HG02763 (cell line): ENCODE results near the gene PTPRR.
"Not testable (repeated sequence)": the region's sequence is repeated elsewhere in the genome, so short reads cannot be mapped to it uniquely, and the experiment has no call there.

Source experiments
- ATAC-seq: cut with Tn5 transposase; IDR thresholded peaks from one replicate; pipeline ENCODE4 v1.9.1; 2021; ENCODE audit warnings: mild to moderate bottlenecking, moderate library complexity; ENCODE audit not compliant: unreplicated experiment

PTPRR gene

DNA sequence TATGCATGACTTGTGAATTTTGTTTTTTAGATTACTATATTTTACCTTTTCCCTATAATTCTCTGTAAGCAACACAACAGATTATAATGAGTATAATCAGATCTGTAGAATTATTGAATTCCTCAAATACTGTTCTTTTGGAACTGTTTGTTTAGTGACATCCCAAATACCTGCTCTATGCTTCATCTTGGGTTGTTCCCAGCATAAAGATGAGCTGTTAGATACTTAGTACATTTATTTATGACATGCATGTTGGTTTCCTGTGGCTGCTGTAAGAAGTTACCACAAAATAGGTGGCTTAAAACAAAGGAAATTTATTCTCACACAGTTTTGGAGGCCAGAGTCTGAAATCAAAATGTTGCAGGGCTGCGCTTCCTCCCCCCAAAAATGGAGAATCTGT is 78.4 kb downstream of the PTPRR start:
- no peak for ATAC-seq

DNA sequence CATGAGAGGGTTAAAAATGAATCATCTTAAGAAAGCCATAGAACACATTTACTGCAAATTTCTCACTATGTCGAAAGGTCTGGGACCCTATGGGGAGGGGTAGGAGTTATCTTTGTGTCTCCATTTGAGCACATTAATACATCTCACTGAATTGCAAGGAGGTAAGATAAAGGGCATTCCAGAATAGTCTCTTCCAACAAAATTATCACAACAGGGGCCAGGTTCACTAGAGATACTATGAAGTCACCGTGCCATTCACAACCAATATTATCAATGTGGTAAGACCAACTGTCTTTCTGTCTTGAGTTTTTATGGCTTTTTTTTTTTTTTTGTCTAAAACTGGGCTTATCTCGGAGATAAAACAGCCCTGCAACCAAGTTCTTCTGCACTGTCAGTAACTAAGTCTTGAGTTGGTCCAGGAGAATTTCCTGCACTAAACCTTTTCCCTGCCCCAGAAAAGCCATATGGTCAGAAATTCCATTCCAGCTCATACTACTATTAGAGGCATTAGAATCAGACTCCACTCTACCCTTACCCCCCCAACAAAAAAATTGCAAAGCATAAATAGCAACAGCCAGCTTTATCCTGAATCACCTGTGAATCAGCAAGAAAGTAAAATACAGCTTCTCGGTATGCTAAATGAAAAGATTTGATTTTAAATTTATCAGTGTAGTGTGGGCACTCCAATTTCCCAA is 79.7 kb downstream of the PTPRR start:
- no peak for ATAC-seq

DNA sequence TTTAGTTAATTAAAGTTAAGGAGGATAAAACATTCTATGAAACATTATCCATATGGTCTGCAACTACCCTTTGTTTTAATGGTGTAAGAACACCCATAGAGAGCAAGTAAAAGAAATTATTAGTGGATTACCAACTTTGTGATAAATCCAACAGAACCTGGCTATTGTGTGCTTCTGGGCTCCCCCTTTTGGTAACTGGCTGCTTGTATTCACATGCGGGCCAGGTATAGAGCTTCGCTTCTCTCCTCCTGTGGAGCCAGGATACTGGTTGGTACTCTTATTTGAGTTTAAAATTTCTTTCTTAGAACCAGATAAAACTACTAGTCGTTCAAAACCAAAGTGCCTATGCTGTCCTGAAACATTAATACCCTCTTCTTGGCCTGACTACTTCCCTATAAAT is 81.0 kb downstream of the PTPRR start:
- no peak for ATAC-seq

DNA sequence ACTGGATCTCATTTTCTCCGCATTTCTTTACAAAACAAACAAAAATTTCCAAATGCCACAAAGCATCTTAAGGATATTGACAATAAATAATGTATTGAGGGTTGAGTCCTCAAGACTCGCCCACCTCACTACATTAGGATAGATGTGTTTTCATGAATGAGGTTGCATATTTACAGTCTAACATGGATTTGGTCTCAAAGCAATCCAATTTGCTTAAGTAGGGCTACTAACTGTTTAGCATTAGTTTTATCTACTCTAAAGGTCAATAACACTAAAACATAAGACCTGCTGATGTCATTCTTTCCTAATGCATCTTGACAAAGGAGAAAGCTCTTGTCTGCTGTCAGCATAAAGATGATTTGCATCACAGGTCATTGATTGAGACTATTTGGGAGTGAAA is 82.4 kb downstream of the PTPRR start:
- no peak for ATAC-seq

DNA sequence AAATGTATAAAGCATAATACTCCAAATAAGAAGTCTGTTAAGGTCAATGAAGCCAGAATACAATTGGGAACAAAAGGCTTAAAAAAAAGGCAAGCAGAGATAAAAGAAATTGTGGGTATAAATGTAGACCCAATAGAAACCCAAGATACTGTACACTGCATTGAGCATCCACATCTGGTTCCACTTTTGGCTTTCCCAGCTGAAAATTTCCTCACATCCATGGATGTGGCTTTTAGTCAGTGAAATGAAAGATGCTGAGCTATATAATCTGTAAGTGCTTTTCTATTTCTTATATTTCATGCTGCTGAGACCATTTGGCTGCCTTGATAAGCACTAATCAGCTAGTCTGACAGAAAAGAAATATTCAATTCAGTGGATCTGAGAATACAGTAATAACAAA is 83.5 kb downstream of the PTPRR start:
- ATAC-seq, result no peak

DNA sequence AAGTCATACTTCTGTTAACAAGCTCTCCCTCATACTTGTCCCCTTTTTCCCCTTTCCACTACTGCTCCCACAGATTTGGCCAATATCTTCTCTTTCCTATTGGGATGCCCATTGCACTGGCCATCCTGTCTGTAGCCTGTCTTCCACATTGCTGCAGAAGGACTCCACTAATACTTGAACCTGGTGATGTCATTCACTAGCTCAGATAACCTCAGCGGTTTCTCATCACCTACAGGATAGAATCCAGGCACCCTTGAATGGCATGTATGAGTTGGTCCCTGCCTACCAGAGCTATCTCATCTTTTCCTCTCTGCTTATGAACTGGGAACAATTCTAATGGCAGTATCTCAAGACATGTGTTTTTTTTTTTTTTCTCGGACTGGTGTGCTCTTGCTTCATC is 84.6 kb downstream of the PTPRR start:
- no peak for ATAC-seq

DNA sequence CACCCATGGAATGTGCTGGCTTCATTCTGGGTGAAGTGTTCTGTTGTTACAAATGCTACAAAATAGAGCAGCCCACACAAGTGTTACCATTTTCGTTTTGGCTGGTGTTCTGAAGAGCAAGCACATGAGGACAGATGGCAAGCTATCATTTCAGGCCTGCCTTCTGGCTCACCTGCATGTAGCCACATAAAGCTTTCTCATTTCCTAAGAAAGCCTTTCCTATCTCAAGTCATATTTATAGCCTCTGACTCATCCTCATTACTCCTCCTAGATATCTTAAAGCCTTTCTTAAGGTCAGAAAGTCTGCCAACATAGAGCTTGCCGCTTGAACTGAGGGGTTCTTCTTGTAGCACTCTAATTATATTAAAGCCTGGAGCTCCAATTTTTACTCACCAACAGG is 89.0 kb downstream of the PTPRR start:
- ATAC-seq, result no peak

DNA sequence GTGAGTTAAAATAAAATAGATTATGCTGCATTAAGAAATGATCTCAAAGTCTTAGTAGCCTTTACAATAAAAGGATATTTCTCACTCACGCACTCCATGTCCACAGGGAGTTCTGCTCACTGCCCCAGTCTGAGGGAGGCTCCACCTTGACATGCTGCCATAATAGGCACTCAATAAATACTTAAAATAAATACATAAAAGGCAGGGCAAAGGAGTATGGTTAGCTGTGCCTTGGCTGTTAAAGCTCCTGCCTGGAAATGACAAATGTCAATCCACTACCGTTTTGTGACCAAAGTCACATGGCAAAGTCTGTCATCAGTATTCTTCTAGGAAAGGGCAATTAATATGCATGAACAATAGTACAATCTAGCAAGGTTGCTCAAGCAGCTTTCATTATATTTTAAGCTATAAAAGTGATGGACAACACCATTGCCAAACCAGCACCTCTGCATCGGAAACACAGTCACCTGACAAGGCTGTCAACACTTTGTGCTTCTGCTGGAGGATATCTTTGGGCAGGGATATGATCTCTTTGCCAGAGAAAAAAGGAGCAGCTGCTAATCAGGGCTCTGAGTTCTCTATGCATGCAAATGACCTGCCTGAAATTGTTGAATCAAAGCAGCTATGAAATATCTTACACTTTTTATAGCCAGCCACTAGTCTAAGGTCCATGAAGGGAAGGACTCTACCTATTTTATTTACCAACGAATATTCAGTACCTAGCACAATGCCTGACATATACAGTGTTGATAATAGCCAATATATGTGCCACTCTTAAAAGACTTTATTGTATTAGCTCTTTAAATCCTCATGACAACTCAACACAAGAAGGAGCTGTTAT is 90.1 kb downstream of the PTPRR start:
- no peak for ATAC-seq

DNA sequence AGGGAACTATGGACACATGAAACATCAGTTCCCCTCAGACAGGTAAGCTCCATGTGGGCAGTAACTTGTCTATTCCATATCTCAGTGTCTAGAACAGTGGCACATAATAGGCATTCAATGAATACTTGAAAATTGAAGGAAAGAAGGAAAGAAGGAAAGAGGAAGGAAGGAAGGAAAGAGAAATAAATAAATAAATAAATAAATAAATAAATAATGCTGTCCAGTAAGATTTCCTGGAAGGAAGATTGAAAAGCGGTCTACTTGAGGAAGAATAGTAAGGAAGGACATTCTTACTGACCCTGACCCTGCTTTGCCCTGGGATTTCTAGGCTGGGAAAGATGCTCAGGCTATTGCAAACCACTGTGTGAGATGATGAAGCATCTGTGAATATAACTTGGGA is 91.5 kb downstream of the PTPRR start:
- no peak for ATAC-seq

DNA sequence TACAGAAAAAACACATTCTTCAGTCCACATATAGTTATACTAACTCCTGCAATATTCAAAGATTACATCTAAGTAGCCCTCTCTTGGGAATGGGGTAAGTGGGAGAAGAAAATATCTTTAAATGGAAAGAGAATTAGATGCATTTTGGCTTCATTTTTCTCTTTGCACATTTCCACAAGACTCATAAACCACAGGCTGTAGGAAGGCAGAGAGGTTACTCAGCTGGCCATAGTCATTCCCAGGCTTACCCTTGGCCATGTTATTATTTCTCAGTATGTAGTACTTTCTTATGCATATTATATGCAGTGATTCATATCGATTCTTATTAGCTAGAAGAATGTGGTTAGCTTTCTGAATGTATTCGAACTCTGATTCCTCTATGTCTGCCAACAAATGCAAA is 92.2 kb downstream of the PTPRR start:
- ATAC-seq, result no peak

DNA sequence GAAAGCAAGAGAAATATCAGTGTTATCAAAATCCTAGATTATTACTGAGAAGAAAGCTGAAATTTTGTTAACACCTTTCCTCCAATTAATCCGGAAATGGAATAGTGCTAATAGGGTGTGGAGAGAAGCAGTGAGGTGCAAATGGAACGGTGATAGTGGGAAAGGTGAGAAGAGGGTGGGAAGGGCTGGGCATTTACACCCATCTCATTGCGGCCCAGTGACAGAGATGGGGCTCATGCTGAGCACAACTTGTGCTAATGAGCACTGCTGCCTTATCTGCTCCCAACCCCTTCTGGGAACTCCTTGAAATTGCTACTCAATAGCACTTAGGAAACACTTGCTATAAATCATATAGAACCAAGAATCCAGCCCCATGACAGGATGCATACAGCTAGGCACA is 94.4 kb downstream of the PTPRR start:
- no peak for ATAC-seq

DNA sequence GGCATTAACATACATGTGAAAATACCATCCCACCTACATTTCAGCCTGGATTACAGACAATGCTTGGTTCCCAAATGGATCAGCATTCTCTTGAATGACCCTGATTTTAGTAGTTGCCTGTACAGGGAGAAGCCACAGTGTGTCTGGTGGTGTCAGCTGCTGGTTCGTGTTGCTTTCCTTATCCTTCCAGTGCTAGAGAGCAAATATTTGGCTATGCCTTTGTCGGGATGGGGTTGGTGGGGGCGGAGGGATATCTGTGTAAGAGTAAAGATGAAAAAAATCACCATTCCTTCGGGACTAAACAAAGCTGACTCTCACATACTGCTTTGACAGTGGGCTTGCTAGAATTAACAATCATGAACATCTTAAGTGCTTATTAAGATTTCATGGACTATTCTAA is 96.0 kb downstream of the PTPRR start:
- no peak for ATAC-seq

DNA sequence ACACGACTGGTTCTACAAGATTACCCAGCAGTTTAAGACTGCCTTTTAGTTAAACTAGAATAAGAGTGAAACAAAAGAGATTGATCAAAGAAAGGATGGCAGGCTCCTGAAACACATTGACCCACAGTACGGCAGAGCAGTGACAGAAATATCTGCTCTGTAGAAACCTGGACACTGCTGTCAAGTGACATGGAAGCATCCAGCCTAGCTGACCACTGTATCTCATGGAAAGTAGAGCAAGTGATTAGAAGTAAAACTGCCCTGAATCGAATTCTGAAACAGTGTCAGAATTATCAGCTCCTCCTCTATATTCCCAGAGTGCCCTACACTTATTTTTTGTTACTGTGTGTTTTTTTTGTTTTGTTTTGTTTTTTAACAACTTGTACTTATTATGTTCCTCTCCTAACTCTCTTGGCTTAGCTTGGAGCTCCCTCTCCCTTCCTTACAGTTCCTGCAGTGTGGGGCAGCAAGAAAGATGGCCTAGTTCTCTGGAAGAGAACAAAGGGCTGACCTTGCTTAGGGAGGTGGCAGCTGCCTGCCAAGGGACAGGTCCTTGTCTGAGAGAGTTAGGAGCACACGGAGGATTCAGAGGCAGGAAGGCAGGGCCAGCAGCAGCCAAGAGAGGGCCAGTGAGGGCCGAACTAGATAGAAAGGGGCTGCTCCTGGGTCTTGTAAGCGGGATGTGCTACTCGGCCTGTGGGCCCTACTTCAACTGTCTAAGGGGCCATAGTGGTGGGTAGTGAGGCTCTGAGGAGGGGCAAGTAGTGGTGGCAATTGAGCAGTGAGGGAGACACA is 97.2 kb downstream of the PTPRR start:
- ATAC-seq, result no peak

DNA sequence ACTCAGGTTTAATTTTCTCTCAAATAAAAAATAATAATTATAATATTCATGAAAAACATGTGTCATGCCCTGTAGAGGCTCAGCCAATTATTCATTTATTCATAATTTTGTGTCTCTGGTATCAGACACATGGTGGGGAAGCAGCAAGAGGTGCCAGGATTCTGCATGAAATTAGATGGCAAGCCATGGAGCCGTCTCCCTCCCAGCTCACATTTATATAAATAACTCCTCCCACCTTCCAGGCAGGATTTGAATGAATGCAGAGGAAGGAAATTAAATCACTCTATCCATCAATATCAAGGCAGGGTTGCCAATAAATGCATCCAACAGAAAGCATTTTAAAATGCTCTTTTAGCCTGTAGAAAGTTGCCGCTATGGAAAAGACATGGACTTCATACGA is 98.1 kb downstream of the PTPRR start:
- ATAC-seq, result no peak

DNA sequence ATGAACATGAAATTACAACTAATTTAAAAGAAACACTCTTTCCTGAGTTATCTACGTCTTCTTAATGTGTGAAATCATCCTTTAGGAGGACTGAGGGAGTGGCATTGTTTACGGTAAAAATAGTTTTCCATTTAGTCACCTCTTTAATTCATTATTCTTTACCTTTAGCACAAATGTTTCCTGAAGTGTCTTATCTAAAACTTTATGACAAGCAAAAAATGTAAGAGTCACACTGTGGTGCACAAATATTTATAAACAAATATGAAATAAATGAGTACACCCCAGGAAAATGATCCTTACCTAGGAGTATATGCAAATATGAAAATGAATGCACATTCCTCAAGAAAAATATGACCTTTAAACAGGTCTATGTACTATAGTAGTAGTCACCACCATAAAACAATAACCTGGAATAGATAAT is 104.6 kb downstream of the PTPRR start:
- no peak for ATAC-seq

DNA sequence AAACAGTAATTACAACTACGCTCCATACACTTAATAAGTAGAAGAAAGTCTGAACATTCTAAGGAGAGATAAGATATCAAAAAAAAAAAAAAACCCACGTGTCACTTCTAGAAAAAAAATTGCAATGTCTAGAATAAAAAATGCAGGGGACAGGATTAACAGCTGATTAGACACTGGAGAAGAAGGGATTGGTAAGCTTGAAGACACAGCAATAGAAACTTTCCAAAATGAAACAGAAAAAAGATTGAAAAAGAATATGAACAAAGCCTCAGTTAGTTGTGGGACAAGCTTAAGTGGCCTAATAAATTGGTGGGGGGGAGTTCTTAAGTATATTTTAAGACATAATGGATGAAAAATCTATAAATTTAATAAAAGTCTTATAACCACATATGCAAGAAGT is 105.5 kb downstream of the PTPRR start:
- no peak for ATAC-seq

DNA sequence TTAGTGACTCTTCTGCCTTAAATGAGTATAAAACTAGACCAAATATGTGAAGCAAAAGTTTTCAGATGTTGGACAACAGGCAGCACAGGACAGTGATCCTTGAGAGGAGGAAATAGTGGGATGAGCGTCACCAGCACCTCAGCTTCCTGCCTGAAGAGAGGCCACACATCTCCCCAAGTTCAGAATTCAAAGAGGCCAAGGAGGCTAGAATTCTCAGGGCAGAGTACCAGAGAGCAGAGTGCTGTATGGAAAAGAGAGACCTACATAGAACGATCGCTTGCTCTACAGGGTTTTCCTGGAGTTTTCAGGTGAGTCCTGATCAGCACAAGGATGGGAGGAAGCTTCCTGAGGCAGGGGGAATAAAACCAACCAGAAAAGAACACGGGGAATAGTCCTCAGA is 107.0 kb downstream of the PTPRR start:
- no peak for ATAC-seq

DNA sequence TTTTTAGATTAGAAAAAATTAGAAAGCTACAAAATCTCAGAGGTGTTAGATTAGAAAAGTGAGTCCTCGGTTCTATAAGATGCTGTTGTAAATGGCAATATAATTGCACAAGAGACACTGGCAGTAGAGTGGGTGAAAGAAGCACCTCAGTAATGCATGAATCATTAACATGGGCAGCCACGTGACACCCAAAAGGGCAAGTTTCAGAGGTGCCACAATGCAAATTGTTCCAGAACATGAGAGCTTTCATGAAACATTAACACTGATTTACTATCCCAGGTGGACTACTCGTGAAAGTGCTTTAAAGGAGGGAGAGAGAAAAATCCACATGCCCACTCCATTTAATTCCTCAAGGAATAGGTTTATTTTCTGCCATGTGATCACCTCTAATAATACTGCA is 108.4 kb downstream of the PTPRR start:
- peak; percentile 87 for ATAC-seq

DNA sequence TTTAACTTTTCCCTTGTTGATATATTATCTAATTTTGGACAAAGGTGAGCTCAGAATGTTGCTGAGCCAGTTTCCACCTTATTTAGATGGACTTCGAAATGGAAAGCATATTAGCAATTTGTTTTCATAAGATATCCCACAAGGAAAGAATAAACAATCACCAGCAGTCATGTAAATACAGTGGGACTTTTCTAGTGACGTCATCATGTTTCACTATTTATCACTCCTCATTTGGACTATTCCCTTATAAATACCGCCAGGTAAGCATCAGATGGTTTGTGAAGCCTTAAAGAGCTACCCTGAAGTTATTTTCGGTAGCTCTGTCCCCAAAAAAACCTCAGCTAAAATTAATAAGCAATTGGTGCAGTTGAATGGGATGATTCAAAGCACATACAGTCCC is 110.7 kb downstream of the PTPRR start:
- no peak for ATAC-seq

DNA sequence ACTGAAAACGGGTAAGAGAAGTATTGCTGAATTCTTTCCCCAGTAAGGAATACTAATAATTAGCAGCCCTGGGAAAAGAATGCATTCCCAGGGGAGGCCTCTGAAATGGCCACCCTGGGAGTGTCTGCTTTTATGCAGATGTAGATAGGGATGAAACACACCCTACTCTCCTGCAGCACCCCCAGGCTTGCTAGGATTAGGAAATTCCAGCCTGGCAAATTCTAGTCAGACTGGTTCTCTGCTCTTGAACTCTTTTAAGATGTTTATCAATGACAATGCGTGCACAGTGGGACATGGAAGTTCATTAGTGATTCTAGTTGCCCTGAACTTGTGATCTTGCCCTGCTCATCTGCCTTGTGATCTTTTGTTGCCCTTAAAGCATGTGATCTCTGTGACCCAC is 112.5 kb downstream of the PTPRR start:
- not testable (repeated sequence) for ATAC-seq

DNA sequence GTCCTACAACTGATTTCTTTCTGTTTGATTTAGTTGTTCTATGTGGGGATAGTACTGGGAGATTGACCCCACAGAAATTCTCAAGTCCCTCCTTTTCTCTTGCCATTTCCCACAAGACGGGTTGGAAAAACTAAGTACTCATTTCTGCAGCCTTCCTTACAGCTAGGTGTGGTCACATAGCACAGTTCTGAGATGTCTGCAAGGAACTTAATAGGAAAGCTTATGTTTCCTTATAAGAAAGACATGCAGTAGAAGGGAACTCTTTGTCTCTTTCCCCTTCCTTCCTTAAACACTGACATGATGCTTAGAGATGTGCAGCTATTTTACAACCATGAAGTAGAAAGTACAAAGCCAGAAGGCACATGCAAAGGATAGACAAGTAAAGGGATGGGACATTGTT is 113.7 kb downstream of the PTPRR start:
- no peak for ATAC-seq

DNA sequence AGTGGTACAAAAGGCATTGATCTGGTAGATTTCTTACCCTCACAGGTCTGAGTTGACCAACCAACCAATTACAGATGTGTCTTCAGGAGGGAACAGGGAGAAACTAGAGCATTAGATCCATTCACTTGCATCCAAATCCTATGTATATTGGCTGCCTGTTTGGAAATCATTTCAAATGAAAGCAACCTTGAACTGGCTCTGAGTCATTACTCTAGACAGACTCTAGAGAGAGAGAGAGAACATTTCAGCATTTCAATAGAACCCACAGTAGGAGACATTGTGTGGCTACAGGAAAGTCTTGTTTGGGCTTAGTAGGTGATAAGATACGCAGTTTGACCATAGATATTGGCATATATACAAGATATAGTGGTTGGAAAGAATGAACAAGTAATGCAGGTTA is 114.5 kb downstream of the PTPRR start:
- ATAC-seq, result no peak
